Duodenal mucosa (tissue), 2 donors: ENCODE data around the gene SKAP1.

Experiments
- H3K27ac ChIP-seq: one replicate; pipeline ENCODE4 v1.7.0; 2013; ENCODE audit warnings: low read depth, low read length
- H3K27me3 ChIP-seq, 2 donors: one replicate each; pipeline ENCODE4 v1.7.0; 2013; ENCODE audit warnings: low read length in 2 of 2, control low read depth in 1 of 2; ENCODE audit not compliant: insufficient read depth in 2 of 2, control insufficient read depth in 1 of 2
- H3K36me3 ChIP-seq, 2 donors: one replicate each; pipeline ENCODE4 v1.7.0; 2013; ENCODE audit warnings: low read length in 2 of 2, control low read depth in 1 of 2; ENCODE audit not compliant: insufficient read depth in 2 of 2, control insufficient read depth in 1 of 2
- H3K4me1 ChIP-seq, 2 donors: one replicate each; pipeline ENCODE4 v1.7.0; 2013; ENCODE audit warnings: low read length in 2 of 2, control low read depth in 1 of 2; ENCODE audit not compliant: insufficient read depth in 2 of 2, control insufficient read depth in 1 of 2
- H3K4me3 ChIP-seq, 2 donors: one replicate each; pipeline ENCODE4 v1.7.0; 2013; ENCODE audit warnings: low read length in 2 of 2, low read depth in 1 of 2
- H3K9ac ChIP-seq, 2 donors: one replicate each; pipeline ENCODE4 v1.7.0; 2013; ENCODE audit warnings: low read length in 2 of 2, low read depth in 1 of 2
- H3K9me3 ChIP-seq, 2 donors: one replicate each; pipeline ENCODE4 v1.7.0; 2013; ENCODE audit warnings: low read length in 2 of 2, control low read depth in 1 of 2; ENCODE audit not compliant: control insufficient read depth in 1 of 2

SKAP1 gene

GRCh38 chr17:48175692-48176470, 254.1 kb downstream of the SKAP1 start:
- Histone ChIP-seq H3K4me1 (no peaks in the 10 kb centered on the region), H3K4me3 (no peak overlapping the region), H3K9ac (no peak overlapping the region), H3K27me3 (peaks cover 2 to 8% of the 10 kb centered on the region in 2 donors), H3K36me3 (peaks cover 0 to 3% of the 10 kb centered on the region in 2 donors), H3K9me3 (no peaks in the 10 kb centered on the region), H3K27ac (no peak overlapping the region)

GRCh38 chr17:48174833-48175523, 255.0 kb downstream of the SKAP1 start:
- Histone ChIP-seq H3K4me1 (no peaks in the 10 kb centered on the region), H3K27me3 (peaks cover 0 to 8% of the 10 kb centered on the region in 2 donors), H3K27ac (no peak overlapping the region), H3K4me3 (no peak overlapping the region), H3K36me3 (peaks cover 0 to 3% of the 10 kb centered on the region in 2 donors), H3K9me3 (no peaks in the 10 kb centered on the region), H3K9ac (no peak overlapping the region)

- Histone ChIP-seq H3K36me3 (peaks cover 0 to 3% of the 10 kb centered on the region in 2 donors), H3K4me1 (no peaks in the 10 kb centered on the region), H3K4me3 (no peak overlapping the region), H3K9me3 (no peaks in the 10 kb centered on the region), H3K27ac (no peak overlapping the region), H3K9ac (no peak overlapping the region), H3K27me3 (peaks cover 0 to 11% of the 10 kb centered on the region in 2 donors)
These were observed 256.6 kb downstream of the SKAP1 start for GRCh38 chr17:48173191-48173984.

- Histone ChIP-seq H3K9me3 (no peaks in the 10 kb centered on the region), H3K4me3 (no peak overlapping the region), H3K36me3 (no peaks in the 10 kb centered on the region), H3K27me3 (peaks cover 0 to 11% of the 10 kb centered on the region in 2 donors), H3K27ac (no peak overlapping the region), H3K4me1 (no peaks in the 10 kb centered on the region), H3K9ac (no peak overlapping the region)
These were observed 260.1 kb downstream of the SKAP1 start for GRCh38 chr17:48169926-48170325.

- no peak overlapping the region for H3K9ac ChIP-seq
- H3K27me3 ChIP-seq, result no peaks in the 10 kb centered on the region
- H3K36me3 ChIP-seq, result no peaks in the 10 kb centered on the region
- H3K4me1 ChIP-seq, result peaks cover 27 to 40% of the 10 kb centered on the region in 2 donors
- H3K27ac ChIP-seq, result no peak overlapping the region
- H3K9me3 ChIP-seq, result no peaks in the 10 kb centered on the region
- H3K4me3 ChIP-seq, result no peak overlapping the region
These were observed 266.2 kb downstream of the SKAP1 start for GRCh38 chr17:48163809-48164208.

DNA sequence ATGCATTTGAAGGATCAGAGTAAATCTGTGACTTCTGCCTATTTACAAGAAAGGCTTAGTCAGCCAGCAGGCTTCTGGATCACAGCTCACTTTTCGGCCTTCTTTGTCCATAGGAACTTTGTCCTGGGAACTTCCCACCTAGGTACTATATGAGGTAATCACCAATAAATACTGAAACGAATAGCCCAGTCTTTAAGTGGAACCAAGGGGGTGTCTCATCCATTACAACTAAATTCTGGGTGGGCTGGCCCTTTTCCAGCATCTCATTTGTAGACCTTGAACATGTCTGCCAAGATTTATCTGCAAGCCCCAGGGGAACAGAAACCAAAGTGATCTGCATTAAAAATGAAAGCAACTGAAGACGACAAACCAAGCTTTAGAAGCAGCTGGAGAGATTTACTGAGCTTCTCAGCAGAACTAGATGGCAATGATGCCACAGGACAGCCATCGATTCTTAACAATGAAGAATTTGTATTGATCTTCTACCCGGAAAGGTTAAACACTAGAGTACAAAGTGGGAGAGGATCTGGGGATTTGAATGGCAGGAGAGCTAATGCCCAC, 267.0 kb downstream of the SKAP1 start:
- Histone ChIP-seq H3K27ac (no peak overlapping the region), H3K4me1 (peaks cover 27 to 40% of the 10 kb centered on the region in 2 donors), H3K9me3 (no peaks in the 10 kb centered on the region), H3K4me3 (peak overlapping the region; percentile 8 to 44), H3K27me3 (no peaks in the 10 kb centered on the region), H3K9ac (peak overlapping the region in 1 of 2 donors; percentile 9), H3K36me3 (no peaks in the 10 kb centered on the region)

- Histone ChIP-seq H3K27ac (no peak overlapping the region), H3K9me3 (no peaks in the 10 kb centered on the region), H3K27me3 (no peaks in the 10 kb centered on the region), H3K4me3 (no peak overlapping the region), H3K4me1 (peaks cover 27 to 40% of the 10 kb centered on the region in 2 donors), H3K9ac (no peak overlapping the region), H3K36me3 (no peaks in the 10 kb centered on the region)
These were observed 267.6 kb downstream of the SKAP1 start for GRCh38 chr17:48162306-48162934.

GRCh38 chr17:48161127-48161905, 268.7 kb downstream of the SKAP1 start:
- H3K4me1 ChIP-seq, result peaks cover 27 to 40% of the 10 kb centered on the region in 2 donors
- H3K36me3 ChIP-seq, result no peaks in the 10 kb centered on the region
- no peak overlapping the region for H3K4me3 ChIP-seq
- no peak overlapping the region for H3K9ac ChIP-seq
- H3K27ac ChIP-seq, result no peak overlapping the region
- H3K9me3 ChIP-seq, result no peaks in the 10 kb centered on the region
- H3K27me3 ChIP-seq, result no peaks in the 10 kb centered on the region
